ENCODE results near the gene ASPSCR1. TPM values are rescaled to one million over a fixed set of nuclear protein-coding genes. Genes with fewer than 3 reads are reported as not detected.

ASPSCR1 gene
- total and polyA plus RNA-seq, 2 of the 13 experiments (the other 11 are each of a cell fraction or from before 2014, with no cell fraction given), result 274 to 314 TPM

DNA sequence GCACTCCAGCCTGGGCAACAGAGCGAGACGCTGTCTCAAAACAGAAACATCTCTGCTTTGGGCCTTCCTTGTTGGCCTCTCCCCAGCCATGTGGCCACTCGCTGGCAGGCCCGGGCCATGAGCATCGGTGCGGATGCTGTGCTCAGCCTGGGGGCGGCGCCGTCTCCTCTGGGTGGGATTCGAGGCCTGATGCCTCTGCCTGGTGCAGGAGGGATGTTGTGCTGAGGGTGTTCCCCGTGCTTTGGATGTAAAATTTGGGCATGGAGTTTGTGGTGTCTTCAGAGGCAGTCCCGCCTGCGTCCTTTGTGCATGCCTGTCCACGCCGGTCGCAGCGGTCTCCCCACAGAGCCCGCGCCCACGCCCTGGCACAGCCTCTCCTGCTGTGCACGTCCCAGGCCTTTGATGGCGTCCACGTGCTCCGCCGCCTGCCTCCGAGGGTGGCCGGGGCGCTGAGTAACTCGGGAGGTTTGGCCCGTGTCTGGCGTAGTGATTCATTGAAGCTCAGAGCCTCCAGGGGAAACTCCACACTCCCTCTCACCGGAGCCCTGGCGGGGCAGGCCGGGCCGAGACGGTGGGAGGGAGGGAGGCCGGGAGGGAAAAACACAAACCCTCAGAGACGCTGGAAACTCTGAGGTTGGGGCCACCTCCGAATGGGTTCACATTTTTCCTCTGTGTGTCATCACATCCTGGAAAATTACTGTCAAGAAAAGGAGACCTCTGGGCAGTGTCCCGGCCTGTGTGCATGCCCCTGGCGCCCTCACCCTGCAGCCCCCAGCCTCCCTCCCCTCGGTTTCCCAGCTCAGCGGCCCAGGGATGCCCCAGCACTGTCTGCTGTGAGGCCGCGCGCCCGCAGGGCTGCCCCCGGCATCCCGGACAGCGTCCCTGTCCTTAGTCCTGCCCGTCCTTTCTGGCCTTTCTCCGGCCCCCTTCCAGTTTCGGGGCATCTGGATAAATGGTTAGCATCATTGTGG, 26.3 kb downstream of the ASPSCR1 start (continued):
- TF ChIP-seq, protein P1, sequence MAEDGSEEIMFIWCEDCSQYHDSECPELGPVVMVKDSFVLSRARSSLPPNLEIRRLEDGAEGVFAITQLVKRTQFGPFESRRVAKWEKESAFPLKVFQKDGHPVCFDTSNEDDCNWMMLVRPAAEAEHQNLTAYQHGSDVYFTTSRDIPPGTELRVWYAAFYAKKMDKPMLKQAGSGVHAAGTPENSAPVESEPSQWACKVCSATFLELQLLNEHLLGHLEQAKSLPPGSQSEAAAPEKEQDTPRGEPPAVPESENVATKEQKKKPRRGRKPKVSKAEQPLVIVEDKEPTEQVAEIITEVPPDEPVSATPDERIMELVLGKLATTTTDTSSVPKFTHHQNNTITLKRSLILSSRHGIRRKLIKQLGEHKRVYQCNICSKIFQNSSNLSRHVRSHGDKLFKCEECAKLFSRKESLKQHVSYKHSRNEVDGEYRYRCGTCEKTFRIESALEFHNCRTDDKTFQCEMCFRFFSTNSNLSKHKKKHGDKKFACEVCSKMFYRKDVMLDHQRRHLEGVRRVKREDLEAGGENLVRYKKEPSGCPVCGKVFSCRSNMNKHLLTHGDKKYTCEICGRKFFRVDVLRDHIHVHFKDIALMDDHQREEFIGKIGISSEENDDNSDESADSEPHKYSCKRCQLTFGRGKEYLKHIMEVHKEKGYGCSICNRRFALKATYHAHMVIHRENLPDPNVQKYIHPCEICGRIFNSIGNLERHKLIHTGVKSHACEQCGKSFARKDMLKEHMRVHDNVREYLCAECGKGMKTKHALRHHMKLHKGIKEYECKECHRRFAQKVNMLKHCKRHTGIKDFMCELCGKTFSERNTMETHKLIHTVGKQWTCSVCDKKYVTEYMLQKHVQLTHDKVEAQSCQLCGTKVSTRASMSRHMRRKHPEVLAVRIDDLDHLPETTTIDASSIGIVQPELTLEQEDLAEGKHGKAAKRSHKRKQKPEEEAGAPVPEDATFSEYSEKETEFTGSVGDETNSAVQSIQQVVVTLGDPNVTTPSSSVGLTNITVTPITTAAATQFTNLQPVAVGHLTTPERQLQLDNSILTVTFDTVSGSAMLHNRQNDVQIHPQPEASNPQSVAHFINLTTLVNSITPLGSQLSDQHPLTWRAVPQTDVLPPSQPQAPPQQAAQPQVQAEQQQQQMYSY (CRISPR knock-in tag; IDR thresholded peaks at IDR 0.05), result peak; percentile 32; the same call in 1 of the 2 replicates
- TF ChIP-seq HNF4G (IDR thresholded peaks at IDR 0.05; ENCODE audit: borderline replicate concordance, low read depth, low read length) (peak; percentile 39; the same call in 1 of the 2 replicates), HNF4G (CRISPR knock-in tag; IDR thresholded peaks at IDR 0.05; ENCODE audit: borderline replicate concordance, low read depth) (peak; percentile 80; the same call in 1 of the 2 replicates), TEAD2 (CRISPR knock-in tag; IDR thresholded peaks at IDR 0.05) (no peak), CENPX (CRISPR knock-in tag; IDR thresholded peaks at IDR 0.05) (no peak), KLF13 (CRISPR knock-in tag; IDR thresholded peaks at IDR 0.05) (no peak), HDAC6 (IDR thresholded peaks at IDR 0.05; ENCODE audit: low read depth, low read length) (no peak), ZNF234 (CRISPR knock-in tag; conservative IDR thresholded peaks at IDR 0.05) (no peak), ISX (CRISPR knock-in tag; conservative IDR thresholded peaks at IDR 0.05) (no peak), SRSF4 (IDR thresholded peaks at IDR 0.05; ENCODE audit: low read depth, low read length, poor library complexity, severe bottlenecking) (no peak), TARDBP (CRISPR knock-in tag; IDR thresholded peaks at IDR 0.05) (no peak; the same call in 1 of the 2 replicates), MZF1 (CRISPR knock-in tag; IDR thresholded peaks at IDR 0.05; ENCODE audit: borderline replicate concordance) (no peak), STAG1 (CRISPR knock-in tag; IDR thresholded peaks at IDR 0.05) (peak; percentile 36), SAP130 (CRISPR knock-in tag; IDR thresholded peaks at IDR 0.05; ENCODE audit: low read depth) (peak; percentile 89), REL (CRISPR knock-in tag; conservative IDR thresholded peaks at IDR 0.05) (no peak), SRSF1 (optimal IDR thresholded peaks at IDR 0.05; ENCODE audit: low read depth, low read length) (peak; percentile 24), YY1 (IDR thresholded peaks at IDR 0.05; ENCODE audit: insufficient read depth, insufficient replicate concordance, low read depth, low read length) (peak; percentile 10), ZNF143 (CRISPR knock-in tag; IDR thresholded peaks at IDR 0.05) (peak; percentile 62; the same call in 1 of the 2 replicates), ZNF251 (CRISPR knock-in tag; IDR thresholded peaks at IDR 0.05) (0 out of 2 replicates have a peak, but pooled peaks have one; percentile 31), ZFP62 (CRISPR knock-in tag; IDR thresholded peaks at IDR 0.05) (no peak), ZNF225 (CRISPR knock-in tag; IDR thresholded peaks at IDR 0.05) (peak; percentile 88), BRCA1 (CRISPR knock-in tag; IDR thresholded peaks at IDR 0.05) (0 out of 2 replicates have a peak, but pooled peaks have one; percentile 20), REXO4 (CRISPR knock-in tag; IDR thresholded peaks at IDR 0.05; ENCODE audit: borderline replicate concordance) (no peak), SIX4 (CRISPR knock-in tag; IDR thresholded peaks at IDR 0.05) (no peak)
- TF ChIP-seq, protein P2, sequence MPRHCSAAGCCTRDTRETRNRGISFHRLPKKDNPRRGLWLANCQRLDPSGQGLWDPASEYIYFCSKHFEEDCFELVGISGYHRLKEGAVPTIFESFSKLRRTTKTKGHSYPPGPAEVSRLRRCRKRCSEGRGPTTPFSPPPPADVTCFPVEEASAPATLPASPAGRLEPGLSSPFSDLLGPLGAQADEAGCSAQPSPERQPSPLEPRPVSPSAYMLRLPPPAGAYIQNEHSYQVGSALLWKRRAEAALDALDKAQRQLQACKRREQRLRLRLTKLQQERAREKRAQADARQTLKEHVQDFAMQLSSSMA (CRISPR knock-in tag; IDR thresholded peaks at IDR 0.05), result peak; percentile 75; the same call in 1 of the 2 replicates
- TF ChIP-seq, protein P3, sequence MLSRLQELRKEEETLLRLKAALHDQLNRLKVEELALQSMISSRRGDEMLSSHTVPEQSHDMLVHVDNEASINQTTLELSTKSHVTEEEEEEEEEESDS (CRISPR knock-in tag; IDR thresholded peaks at IDR 0.05; ENCODE audit: borderline replicate concordance), result no peak; the same call in 1 of the 2 replicates
